Mesenteric fat pad (tissue), 1 donor: ENCODE data around the gene TMED7. TPM values are rescaled to one million over a fixed set of nuclear protein-coding genes. Genes with fewer than 3 reads are reported as not detected.
"Not testable (repeated sequence)": the region's sequence is repeated elsewhere in the genome, so short reads cannot be mapped to it uniquely, and the experiment has no call there.

Experiments
- DNase-seq: peaks from one replicate; pipeline ENCODE4 v3.0.0-alpha.2; 2020; ENCODE audit warnings: low spot score
- long read RNA-seq: library from polyadenylated mRNA; unstranded; transcript quantifications from one replicate; pipeline ENCODE4 v2.0.0, GENCODE V29; 2020
- total RNA-seq: library from RNA; stranded (reverse); fragmentation: NEBNext Ultra II Directional; extraction: Animal tissue kit (Norgen Biotek cat#: 25700); gene quantifications from one replicate; pipeline ENCODE4 v1.2.1, GENCODE V29; 2021
- donor health status: DM: yes; HTN: yes; CAD: no.

TMED7 gene
- total RNA-seq: 82.8 TPM
- long read RNA-seq, transcript TMED7-201 (3 exons, 3,757 nt): major isoform, 28 of 31 reads
- long read RNA-seq, partial matches to known transcripts: 3 of 31 reads
- long read RNA-seq, other reads (novel, unspliced or antisense): 0 of 31 reads

- peak; percentile 100 for DNase-seq
These were observed at the start of gene TMED7 for GRCh38 chr5:115625579-115626444. Gene TMED7 (minus strand): TSS chr5:115626036. CDS start chr5:115625792, 244 bp downstream.

GRCh38 chr5:115674782-115675181, 48.9 kb upstream of the TMED7 start:
- not testable (repeated sequence) for DNase-seq

- DNase-seq: no peak
These were observed 47.8 kb upstream of the TMED7 start for GRCh38 chr5:115673596-115673995.

- DNase-seq: no peak
These were observed 46.1 kb upstream of the TMED7 start for GRCh38 chr5:115671939-115672338.

GRCh38 chr5:115666023-115666422, 40.2 kb upstream of the TMED7 start:
- DNase-seq: no peak

GRCh38 chr5:115661563-115661962, 35.7 kb upstream of the TMED7 start:
- no peak for DNase-seq

- DNase-seq: no peak
These were observed 35.3 kb upstream of the TMED7 start for GRCh38 chr5:115661101-115661500.

- DNase-seq: no peak
These were observed 32.0 kb upstream of the TMED7 start for GRCh38 chr5:115657881-115658233.

GRCh38 chr5:115657125-115657880, 31.5 kb upstream of the TMED7 start:
- no peak for DNase-seq

GRCh38 chr5:115656404-115656803, 30.6 kb upstream of the TMED7 start:
- no peak for DNase-seq

- DNase-seq: no peak
These were observed 30.2 kb upstream of the TMED7 start for GRCh38 chr5:115655994-115656393.

- no peak for DNase-seq
These were observed 23.7 kb upstream of the TMED7 start for GRCh38 chr5:115649541-115649940.

GRCh38 chr5:115648056-115648455, 22.2 kb upstream of the TMED7 start:
- no peak for DNase-seq

- DNase-seq: not testable (repeated sequence)
These were observed 19.6 kb upstream of the TMED7 start for GRCh38 chr5:115645386-115645785.

GRCh38 chr5:115644046-115644445, 18.2 kb upstream of the TMED7 start:
- no peak for DNase-seq

- DNase-seq: no peak
These were observed 16.1 kb upstream of the TMED7 start for GRCh38 chr5:115641948-115642347.

GRCh38 chr5:115640274-115640673, 14.4 kb upstream of the TMED7 start:
- no peak for DNase-seq

GRCh38 chr5:115639377-115639776, 13.5 kb upstream of the TMED7 start:
- DNase-seq: no peak

GRCh38 chr5:115637507-115637906, 11.7 kb upstream of the TMED7 start:
- no peak for DNase-seq

GRCh38 chr5:115636008-115636407, 10.2 kb upstream of the TMED7 start:
- no peak for DNase-seq

- peak; percentile 92 for DNase-seq
These were observed 8.7 kb upstream of the TMED7 start for GRCh38 chr5:115634343-115635132.
